T-helper 1 cell (primary cell): ENCODE data around the gene VWF.
A peak's percentile ranks its signal among the peaks of the same experiment; 100 is the strongest.

Experiments
- DNase-seq, 5 donors: peaks; one replicate each; pipeline ENCODE4 v3.0.0-alpha.2; 2012 to 2020

VWF gene

DNA sequence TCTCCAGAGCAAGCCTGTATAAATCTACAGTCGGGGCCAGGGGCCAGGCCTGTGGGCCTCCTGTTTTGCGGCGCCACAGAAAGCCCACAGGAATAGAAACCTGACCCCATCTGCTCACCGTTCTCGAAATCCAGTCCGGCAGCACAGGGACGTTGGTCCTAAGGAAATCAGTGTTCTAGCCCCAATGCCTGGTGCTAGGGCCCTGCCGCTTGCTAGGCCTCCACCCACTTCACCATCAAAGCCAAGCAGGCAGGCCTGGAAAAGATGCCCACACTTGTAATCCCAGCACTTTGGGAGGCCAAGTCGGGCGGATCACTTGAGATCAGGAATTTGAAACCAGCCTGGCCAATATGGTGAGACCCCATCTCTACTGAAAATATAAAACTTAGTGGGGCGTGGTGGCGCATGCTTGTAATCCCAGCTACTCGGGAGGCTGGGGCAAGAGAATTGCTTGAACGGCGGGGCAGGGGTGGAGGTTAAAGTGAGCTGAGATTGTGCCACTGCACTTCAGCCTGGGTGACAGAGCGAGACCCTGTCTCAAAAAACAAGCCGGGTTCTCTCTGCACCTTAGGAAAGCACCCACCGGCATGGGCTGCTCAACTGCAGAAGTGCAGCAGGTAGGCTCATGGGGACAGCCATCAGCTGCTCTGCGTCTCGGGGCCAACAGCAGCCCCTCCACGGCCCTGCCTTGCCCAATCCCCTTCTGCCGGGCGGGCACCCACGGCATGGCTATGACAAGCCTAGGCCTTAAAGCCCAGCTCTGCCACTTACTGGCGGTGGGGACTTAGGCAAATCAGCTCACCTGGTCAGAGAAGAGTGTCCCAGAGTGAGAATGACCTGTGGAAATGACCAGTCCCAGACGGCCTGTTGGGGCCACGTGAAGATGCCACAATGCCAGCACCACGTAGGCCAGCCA, 47.4 kb downstream of the VWF start:
- DNase-seq: no peak

DNA sequence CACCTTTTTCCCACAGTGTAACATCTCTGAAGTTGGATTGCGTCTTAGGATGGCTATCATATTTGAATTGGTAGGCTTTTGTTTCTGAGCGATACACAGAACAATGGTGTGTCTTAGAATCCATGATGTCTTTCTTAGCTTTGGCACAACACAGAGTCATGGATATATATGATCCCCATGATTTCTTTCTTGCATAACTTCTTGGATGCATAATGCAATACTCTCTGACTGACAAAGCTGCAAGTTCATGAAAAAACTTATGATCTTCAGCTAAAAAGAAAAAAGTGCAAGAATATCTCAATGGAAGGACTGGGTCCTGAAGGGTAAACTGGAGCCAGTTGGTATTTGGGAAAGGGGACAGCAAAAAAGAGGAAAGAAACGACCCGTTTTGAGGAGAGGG, 48.1 kb downstream of the VWF start:
- no peak for DNase-seq

DNA sequence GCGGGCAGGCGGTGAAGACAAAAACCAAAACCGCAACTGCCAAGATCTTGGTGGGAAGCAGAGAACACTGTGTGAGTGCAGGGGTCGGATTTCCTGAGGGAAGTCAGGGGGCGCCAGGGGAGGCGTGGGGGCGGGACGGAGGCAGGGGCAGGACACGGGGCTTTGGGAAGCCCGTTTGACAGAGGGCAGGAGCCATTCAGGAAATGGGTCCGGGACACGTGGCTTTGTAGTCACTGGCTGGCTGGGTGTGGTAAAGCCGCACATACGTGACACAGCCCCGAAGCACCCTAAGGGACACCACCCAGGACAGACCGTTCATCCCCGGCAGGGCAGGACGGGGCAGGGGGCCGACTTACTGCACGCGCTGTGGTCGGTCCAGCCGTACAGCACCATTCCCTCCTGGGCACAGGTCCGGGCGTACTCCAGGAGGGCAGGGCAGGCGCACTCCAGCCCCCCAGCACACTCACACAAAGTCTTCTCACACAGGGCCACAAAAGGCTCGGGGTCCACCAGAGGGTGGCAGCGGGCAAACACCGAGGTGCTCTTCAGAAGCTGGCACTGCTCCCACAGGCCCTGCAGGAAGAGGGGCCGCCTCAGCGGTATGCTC, 49.4 kb downstream of the VWF start:
- DNase-seq: peak in 1 of 5 donors; percentile 29

DNA sequence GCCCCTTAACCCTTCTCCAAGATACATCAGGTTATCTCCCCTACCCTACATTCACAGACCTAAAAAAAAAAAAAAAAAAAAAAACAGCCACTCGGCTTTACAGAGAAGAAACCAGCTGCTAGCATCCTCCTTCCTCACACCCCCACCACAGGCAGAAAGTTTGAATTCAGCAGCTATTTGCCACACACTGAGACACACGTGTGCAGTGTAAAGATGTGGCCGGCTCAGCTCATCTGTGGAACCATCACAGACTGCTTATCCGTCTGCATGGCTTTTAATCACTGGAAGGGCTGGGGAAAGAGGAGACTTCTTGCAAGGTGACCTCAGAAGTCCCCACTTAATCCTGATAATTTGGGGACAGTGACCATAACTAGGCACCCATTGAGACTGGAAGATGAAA, 50.0 kb downstream of the VWF start:
- DNase-seq: peak in 1 of 5 donors; percentile 21

DNA sequence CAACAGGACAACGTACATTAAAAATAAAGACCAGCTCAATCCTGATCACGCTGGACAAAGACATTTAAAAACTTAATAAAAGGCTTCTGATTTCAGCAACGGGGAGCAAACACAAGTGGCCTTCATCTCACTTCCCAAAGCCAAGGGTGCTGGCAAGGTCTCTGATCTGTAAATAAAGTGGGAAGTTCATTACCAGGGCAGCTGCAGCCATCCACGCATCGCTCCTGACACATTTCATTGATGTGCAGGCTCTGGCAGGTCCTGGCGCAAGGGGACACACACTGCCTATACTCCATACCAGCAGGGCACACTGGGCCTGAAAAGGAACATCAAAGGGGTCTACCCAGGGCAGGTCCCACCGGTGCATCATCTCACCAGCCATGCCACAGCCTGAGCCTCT, 51.0 kb downstream of the VWF start:
- DNase-seq: no peak

DNA sequence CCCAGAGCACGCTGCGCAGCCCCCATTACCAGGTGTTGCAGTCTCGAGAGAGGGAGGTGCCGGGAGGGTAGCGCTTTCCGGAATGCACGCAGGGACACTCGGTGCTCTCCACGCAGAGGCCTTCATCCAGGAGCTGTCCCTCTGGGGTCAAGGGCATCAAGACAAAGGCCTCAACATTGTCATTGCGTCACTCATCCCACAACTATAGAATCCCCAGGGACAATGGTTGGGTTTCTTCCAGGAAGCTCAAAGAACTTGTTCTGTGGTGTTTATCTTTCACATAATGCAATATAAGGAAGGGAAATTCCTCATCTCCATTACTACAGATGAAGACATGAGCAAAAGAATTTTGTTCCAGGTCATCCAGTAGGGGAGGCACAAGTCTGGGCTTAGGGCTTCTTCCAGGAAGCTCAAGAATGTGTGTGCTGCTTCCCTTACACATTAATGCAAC, 52.1 kb downstream of the VWF start:
- no peak for DNase-seq

DNA sequence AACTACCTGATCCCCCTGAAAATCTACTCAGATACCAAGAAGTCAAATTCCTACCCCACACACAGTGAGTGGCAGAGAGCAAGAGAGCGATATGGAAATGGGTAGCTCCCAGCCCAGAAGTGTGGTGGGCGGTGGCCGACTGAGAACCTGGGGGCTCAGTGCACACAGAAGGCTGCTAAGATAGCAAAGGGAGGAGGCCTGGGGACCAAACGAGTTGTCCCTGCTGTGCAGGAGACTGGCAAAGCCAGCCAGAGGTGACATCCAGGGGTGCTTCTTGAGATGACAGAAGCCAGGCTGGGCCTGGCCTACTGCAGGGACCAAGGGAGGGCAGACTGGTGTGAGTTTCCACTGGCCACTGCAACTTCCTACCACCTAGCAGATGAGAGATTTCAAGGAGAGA, 52.9 kb downstream of the VWF start:
- DNase-seq: no peak

DNA sequence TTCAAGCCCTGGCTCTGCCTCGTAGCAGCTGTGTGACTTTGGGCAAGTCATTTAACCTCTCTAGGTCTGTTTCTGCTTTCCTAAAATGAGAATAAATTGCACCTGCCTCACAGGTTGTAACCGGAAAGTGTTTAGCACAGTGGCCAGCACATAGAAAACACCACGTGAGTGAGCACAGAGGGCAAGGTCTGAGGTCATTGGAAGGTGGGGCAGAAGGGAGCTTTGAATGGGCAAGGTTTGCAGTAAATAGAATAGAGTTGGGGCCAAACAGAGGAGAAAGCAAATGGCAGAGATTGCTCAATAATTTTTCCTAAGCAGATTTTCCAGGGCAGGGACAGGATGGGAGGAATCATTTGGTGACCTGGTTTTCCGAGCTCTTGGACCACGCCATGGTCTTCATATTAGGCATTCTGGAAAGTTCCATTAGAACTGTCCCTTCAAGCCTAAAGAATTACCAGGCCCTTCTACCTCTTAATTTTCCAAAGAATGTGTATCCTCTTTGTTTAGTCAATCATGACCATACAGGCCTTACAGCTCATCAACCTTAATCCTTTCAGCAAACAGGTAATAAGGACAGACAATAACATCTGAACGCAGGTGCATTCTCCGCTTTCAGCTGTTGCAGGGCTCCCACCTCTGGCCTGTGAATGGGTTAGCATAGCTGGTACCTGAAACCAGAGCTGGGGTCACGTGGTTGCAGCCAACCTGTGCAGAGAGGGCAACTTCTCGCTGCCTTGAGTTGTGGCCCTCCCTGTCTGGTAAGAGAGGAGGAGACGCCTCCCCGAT, 53.8 kb downstream of the VWF start:
- DNase-seq: no peak

DNA sequence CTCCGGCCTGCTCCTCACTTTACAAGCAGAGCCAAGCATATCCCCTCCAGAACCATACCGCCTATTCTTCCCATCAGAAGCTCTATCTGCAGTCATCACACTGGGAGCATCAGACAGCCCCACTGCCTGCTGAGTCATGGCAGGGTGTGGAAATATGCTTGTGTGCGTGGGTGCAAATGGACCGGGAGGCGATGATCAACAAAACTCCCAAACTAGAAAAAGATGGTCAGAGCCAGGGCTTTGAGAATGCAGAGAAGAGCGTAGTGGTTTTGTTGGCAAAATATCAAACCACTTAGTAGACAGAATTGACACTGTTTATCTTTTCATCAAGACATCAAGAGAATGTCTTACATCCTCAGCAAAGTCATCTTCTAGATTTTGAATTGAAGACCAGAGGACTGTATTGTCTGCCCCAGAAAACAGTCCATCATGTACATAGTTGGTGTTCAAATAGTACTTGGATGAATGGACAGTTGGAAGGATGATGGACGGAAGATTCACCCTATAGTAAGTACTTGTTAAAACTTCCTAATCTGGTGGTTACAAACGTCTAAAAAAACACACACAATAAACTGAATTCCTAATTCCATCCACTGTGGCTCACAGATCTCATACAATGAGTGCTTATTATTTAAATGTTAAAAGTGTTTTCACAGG, 54.9 kb downstream of the VWF start:
- DNase-seq: no peak

DNA sequence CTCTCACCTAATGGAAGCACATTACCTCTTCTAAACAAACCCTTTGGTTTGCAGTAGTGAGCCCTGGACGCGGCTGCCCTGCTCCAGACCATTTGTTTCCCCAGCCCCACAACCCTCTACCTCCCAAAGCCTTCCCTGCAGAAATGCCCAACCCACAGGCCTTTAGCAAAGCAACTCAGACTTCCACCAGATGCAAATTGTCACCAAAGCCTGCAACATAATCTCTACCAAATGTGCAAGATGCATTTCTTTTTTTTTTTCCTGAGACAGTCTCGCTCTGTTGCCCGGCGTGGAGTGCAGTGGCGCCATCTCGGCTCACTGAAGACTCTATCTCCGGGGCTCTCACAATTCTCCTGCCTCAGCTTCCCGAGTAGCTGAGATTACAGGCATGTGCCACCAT, 56.2 kb downstream of the VWF start:
- no peak for DNase-seq

DNA sequence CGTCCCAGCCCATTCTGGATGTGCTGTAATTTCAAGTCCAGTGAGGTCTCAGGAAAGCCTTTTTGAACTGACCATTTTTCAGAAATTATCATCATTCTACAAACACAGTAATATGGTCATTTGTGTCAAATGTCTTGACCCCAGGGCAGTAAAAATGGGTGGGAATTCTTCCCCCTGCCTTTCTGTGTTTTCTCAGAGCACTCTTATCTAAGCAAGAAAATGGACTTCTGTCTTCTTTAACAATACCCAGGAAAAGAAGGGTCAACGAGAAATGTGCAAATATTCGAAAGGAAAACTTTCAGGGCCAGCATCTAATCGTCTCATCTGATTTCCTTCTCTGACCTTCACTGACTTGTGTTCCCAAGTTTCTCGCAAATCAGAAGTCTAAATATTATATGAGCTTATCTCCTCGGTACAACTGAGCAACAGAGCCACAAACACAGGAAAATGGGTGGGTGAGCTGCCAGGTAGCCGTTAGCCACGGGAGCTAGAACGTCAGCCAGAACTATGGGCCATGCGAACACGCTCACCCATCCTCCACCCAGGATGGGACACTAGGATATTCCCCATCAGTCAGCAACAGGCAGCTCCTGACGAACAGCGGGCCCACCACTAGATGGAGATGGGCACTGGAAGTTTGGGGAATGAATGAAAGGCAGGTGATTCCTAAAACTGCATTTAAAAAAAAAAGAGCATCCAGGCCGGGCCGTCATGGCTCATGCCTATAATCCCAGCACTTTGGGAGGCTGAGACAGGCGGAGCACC, 57.1 kb downstream of the VWF start:
- no peak for DNase-seq

DNA sequence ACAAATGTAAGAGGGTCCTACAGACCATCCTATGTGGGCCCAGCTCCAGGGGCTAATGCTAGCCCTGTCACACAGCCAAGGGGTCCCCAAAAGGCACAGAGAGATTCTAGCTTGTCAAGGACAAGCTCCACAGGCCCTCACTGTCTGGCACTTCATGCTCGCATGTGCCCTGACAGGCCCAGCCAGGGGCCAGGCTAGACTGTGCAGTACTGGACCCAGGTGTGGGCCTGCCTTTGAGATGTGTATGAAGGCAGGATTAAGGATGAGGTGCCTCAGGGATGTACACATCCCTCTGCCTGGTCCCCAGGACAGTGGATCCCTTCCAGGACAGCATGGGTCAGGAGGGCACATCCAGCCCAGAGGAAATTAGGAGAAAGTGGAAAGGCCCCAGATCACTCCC, 57.8 kb downstream of the VWF start:
- no peak for DNase-seq

DNA sequence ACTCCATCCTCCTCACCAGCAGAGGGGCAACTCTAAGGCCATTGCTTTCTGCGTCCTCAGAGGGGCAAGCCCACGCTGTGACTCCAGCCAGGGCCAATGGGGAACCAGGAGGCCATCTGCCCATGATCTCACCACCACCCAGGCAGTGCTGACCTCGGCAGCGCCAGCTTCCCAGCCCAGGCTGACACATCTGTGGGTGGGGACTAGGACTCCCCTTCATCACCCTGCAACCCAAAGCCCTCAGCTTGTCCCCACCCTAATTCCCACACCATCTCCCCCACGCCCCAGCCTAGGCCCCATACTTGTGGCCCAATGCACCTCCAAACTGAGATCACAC, 58.6 kb downstream of the VWF start:
- DNase-seq: no peak

DNA sequence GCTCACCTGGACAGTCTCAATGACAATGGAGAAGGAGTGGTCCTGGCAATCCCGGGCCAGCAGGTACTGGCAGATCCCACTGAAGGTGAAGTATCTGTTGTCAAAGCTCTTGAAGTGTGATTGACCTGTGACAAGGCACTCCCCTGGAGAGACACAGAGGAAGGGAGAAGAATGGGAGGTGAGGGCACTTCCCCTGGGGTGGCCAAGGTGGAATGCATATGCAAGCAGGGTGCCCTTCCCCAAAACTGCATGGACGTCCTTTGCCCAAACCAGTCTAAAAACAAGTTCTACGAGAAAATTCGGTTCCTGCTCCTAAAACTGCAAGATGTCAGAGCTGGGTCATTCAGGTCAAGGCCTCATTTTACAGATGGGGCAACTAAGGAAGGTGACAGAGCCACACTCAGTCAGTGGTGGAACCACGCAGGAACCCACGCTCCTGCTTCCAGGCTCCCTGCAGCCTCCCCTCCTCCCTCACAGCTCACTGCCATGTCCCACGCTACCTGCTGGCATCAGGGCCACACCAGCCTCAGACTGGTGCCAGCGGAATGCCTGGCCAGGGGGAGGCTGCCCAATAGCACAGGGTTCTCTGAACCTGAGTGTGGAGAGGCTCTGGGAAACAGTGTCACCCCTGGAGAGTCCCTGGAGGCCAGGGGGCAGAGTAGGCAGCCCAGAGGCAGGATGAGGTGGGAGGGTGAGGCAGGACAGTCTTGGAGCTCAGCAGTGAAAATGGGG, 59.2 kb downstream of the VWF start:
- no peak for DNase-seq

DNA sequence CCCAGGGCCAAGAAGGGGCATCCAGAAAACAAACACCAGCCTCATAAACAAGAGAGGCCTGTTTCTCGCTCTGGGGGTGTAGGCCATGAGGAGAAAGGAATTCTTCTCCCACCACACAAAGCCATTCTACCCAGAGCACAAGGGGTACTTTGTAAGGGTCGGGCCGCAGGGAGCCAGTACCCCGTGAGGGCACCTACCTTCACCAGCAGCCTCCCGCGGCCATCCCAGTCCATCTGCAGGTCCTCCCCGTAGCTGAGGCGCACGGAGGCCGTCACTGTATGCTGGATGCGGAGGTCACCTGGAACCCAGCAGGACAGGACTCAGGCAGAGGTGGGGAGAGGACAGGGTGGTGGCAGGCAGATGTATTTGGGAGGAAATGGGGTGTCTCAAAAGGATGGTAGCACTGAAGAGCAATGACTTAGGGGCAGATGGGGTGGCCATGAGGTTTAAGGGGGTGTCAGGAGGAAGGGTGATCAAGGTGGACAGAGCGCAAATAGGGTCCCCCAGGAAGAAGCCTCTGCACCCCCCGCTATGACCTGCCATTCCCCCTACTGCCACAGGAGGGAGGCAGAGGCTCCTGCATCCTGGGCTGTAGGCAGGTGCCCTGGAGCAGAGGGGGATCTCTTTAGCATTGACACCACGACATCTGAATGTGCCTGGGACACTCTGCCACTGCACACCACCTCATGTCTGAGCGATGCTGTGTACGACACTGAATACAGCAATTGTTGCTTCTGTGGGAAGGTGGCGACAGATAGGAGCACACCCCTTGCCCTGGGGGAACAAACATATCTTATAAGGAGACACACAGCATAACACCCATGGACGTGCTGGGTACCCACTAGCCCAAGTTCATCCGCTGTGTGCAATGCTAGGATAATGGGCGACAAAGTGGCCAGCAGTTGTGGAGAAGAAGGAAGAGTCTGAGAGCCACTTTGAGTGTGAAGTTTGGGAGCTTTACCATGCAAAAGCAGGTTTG, 61.4 kb downstream of the VWF start:
- peak in 4 of 5 donors; percentile 22 to 44 (median 29) for DNase-seq

DNA sequence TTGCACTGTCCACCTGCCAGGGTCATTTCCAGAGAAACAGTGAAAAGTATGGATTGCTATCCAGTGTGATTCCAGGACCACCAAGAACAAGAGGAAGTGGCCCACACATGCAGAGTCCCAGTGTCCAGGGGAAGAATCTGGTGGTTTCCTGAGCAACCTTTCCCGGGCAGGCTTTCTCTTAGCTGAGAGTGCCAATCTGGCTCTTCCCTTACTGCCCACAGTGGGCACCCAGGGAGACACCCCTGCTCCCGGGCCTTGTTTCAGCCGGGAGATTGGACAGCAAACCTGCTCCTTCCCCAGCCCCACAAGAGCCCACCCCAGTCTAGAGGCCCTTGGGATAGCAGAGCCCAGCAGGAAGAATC, 62.1 kb downstream of the VWF start:
- no peak for DNase-seq

DNA sequence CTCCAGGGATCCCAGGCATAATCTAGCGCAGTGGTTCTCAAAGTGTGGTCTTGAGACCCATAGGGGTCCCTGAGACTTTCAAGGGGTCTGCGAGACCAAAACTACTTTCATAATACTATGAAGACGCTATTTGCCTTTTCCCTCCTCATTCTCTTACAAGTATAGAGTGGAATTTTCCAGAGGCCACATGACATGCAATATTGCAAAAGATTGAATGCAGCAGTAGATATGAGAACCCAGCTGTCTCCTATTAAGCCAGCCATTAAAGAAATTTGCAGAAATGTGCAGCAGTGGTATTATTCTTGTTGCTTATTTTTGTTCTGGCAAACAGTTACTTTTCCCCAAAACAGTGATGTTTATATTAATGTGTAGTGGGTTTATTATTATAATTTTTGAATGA, 62.8 kb downstream of the VWF start:
- DNase-seq: no peak

DNA sequence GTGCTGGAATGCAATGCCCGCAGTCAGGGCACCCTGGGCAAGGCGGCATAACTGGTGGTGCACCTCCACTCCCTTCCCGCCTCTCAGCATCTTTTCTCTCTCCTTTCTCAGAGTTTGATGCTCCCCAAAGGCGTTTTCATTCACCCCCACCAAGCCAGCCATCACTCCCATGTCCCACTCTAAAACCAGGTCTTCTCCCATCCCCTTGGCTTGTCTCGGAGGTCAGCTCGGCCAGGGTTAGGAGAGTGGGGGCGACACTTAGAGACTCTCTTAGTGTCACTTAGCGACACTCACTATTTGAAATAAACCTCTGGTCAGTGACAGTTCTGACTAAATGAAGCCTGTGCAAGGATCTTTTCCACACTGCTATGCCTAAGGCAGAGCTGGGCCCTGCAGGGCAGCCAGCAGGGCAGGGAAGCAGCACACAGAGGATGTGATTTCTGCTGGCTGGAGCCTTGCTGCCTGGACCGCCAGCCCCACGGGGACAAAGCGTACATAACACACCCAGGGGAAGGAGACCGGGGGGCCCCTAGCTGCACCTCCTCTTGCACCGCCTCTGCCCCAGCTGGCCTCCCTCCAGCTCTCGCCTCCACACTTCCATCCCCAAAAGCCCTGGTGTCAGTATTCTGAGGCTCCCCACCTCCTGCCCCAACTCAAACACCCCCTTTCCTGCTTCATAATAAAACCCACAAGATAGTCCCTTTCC, 64.5 kb downstream of the VWF start:
- DNase-seq: no peak

DNA sequence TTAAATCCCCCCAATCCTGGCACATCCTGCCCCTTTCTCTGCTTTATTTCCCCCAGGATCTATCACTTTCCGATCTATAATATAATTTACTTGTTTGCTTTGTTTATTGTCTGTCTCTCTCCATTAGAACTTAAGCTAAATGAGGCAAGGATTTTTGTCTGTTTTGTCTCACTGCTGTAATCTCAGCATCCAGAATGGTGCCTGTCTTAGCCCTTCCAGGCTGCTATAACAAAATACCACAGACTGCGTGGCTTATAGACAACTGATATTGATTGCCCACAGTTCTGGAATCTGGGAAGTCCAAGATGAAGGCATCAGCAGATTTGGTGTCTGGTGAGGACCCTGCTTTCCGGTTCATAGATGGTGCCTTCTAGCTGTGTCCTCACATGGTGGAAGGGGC, 65.2 kb downstream of the VWF start:
- no peak for DNase-seq
